ENCODE results near the gene BCKDK. TPM values are rescaled to one million over a fixed set of nuclear protein-coding genes. Genes with fewer than 3 reads are reported as not detected.
"Not testable (repeated sequence)": the region's sequence is repeated elsewhere in the genome, so short reads cannot be mapped to it uniquely, and the experiment has no call there.

The BCKDK gene
- total RNA-seq, 1 experiment from 2014 or later: 56.3 TPM

DNA sequence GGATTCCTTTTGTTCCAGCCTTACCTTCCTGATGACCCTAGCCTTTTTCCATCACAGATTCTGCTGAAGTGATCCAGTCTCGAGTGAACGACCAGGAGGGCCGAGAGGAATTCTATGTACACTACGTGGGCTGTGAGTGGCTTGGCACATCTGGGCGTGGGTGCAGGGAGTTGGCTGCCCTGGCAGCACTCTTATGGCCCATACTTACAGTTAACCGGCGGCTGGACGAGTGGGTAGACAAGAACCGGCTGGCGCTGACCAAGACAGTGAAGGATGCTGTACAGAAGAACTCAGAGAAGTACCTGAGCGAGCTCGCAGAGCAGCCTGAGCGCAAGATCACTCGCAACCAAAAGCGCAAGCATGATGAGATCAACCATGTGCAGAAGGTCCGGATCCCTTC lies 11.9 kb downstream of the BCKDK start:
- DNase-seq (ENCODE audit: low spot score): no peak

DNA sequence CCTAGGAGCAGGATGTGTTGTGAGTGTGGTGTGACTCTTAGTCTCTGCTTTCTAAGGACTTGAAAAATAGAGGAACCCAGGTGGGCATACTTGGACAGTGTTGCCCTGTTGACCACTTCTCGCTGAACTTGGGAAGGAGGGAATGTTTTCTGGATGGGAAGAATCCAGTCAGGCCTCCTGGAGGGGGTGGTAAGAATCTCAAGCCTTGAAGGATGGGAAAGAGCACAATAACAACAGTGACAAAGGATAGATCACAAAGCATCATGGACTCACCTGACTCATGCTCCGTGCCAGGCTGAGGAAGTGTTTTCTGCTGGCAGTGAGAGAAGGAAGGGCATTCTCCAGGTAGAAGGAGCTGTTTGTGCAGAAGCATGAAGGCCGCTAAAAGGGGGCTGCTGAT lies 17.7 kb downstream of the BCKDK start:
- DNase-seq (ENCODE audit: low spot score): no peak

DNA sequence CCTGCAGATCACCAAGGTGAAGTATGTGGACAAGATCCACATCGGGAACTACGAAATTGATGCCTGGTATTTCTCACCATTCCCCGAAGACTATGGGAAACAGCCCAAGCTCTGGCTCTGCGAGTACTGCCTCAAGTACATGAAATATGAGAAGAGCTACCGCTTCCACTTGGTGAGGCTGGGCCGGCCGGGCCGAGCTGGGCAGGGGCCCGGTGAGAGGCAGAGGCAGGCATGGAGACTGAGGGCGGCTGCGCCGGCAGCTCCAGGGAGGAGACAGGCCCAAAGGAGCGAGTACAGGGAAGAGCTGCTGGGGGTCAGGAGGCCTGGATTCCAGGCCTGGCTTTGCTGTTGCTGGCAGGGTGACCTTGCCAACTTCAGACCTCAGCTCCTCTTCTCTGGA lies 19.0 kb downstream of the BCKDK start:
- no peak for DNase-seq (ENCODE audit: low spot score)

DNA sequence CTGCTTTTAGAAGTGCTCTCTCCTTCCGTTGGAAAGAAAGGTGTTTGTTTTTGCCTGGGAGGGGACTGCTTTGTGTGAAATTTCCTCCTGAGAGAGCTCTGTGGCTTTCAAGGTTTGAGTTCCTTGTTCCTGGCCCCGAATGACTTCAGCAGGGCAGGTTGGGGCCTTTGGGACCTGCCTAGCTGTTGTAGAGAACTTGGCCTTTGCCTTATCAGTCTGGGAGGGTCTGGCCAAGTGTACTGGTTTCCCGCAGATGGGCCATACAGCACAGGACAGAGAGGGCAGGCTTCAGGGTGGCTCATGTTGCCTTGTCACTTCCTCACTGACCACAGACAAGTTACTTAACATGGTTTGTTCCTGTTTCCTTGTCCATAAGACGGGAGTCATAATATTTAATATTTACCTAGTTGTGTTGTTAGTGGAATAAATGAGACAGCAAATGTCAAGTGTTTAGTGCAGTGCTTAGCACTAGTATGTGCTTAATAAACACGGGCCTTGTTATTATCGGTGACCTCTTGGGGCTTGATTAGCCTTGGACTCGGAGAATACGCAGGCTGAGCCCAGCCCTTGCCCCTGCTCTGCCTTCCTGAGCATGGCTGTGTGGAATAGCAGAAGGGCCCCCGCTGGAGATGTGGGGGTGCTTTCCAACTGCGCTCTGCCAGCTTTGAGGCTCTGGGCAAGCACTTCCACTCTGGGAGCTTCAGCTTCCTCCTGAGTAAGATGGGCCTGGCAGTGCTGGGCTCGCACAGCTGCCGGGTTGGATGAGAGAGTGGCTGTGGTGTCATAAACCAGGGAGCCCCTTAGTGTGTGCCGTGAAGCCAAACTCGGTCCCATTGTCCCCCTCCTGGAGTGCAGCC lies 20.8 kb downstream of the BCKDK start:
- DNase-seq (ENCODE audit: low spot score): peak; percentile 69

DNA sequence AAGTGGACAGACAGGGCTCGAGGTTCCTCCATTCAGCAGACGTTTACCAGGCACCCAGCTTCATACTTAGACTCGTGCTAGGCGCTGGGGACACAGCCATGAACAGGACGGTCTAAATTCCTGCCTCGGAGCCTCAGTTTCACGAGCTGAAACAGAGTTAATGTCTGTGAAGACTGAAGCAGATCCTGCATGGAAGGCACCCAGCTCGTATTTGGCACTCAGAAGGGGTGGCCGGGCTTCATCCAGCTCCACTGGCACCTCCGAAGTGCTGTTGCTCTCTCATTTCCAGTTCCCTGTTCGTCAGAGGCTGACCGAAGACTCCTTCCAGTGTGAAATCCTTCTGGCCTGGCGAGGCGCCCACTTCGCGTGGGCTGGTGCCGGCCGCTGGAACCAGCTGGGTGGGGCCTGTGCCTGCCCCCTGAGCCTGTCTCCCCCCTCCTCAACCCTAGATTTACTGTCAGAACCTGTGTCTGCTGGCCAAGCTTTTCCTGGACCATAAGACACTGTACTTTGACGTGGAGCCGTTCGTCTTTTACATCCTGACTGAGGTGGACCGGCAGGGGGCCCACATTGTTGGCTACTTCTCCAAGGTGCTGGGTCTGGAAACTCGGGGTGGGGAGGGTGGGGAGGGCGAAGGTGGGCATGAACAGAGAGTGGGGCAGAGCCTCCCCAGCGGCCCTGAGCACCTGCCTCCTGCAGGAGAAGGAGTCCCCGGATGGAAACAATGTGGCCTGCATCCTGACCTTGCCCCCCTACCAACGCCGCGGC lies 21.6 kb downstream of the BCKDK start:
- DNase-seq (ENCODE audit: low spot score): peak; percentile 26

DNA sequence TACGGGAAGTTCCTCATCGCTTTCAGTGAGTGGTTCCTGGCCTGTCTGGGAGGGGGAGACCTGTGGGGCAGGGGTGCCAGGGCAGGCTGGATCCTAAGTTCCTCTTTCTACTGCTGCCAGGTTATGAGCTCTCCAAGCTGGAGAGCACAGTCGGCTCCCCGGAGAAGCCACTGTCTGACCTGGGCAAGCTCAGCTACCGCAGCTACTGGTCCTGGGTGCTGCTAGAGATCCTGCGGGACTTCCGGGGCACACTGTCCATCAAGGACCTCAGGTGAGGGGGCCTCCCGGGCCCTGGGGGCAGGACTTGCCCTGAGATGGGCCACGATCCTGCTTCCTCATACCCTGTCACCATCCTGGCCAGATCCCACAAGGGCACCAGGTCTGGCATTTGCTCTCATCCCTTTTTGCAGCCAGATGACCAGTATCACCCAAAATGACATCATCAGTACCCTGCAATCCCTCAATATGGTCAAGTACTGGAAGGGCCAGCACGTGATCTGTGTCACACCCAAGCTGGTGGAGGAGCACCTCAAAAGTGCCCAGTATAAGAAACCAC lies 22.2 kb downstream of the BCKDK start:
- DNase-seq (ENCODE audit: low spot score): no peak

DNA sequence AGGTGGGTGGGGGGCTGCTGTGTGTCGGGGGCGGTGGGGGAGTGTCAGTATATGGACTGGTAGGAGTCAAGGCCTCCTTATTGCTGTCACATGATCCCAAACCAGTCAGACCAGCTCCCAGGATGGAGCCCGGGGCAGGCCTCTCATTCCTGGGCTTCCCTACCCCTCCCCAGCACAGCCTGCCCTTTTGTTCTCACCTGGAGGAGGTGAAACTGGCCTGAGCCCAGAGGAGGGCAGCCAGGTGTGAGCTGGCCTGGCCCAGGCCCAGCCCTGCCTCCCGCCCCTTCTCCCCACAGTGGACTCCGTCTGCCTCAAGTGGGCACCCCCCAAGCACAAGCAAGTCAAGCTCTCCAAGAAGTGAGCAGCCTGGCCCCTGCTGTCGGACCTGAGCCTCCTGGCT lies 22.7 kb downstream of the BCKDK start:
- peak; percentile 95 for DNase-seq (ENCODE audit: low spot score)

DNA sequence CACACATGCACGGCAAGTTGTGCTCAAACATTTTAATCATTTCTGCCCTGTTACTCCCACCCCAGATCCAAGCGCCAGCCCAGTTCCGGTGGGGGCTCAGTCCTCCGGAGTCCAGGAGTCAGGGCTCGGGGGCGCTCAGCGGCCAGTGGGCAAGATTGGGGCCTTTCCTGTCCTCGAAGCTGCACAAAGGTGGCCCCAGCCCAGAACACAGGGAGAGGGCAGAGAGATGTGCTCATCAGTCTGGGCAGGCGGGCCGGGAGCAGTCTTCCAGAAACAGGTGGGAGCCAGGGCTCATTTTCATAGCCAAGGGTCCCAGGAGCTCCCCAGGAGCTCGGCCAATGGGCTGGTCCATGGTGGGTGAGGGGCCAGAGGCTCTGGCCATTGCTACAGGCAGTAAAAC lies 23.2 kb downstream of the BCKDK start:
- no peak for DNase-seq (ENCODE audit: low spot score)

DNA sequence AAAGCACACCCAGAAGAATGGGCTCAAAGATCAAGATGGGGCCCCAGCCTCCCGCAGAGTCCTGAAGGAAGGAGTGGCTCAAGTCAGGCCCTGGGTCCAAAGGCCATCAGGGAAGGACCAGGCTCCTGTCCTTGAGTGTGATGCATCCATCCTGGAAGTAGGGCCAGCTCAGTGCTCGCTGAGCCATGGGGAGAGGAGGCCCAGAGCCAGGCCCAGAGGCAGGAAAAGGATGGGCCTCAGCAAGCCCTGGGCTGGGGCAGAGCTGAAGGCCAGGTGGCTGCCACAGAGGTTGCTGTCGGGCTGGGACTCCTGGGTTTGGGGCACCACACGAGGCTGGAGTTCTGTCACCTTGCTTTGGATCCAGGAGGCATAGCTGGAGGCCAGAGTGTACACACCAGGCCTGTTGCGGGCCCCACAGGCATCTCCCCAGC lies 23.7 kb downstream of the BCKDK start:
- DNase-seq (ENCODE audit: low spot score): no peak

DNA sequence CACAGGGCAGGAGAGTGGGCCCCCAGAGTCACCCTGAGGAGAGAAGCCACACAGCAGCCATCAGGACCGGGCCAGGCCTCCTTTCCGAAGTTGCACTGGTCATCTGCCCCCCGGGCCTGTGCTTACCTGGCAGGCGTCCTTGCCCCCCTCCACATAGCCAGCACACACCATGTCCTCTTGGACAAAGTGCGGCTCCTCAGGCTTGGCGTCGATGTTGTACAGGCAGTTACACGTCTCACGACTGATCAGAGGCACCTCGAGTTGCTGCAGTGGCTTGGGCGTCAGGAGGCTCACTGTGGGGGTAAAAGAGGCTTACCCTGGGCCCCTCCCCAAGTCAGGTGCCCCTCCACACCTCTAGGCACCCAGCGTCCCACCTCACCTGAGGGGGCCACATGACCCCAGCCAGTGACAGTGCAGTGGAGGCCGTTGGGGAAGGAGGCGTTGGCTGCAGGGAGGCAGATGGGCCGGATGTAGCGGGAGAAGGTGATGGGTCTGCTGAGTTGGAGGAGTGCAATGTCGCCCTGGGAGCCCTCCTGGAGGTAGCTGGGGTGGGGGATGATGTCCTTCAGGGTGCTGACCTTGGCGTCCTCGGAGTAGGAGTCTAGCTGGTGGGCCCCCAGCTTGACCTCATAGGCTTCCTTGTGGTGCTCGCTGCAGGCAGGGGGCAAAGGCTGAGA lies 24.3 kb downstream of the BCKDK start:
- DNase-seq (ENCODE audit: low spot score): no peak

DNA sequence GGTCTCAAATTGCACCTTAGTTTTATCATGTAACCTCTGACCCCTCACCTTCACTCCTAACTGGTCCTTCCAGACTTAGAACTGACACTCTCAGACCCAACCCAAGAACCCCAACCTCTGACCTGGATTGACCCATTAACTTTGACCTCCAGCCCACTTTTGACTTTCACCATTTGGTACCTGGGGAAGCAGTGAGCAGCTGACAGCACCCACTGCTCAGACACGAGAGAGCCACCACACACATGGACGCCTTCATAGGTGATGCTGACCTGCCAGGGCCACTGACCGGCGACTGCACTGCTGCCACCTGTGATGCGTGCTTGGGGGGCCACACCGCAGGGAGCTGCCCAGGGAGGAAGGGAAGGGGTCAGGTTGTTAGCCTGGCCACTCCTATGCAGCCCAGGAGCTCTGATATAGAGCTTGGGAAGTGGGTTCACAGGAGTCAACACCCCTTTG lies 24.9 kb downstream of the BCKDK start:
- DNase-seq (ENCODE audit: low spot score): no peak

DNA sequence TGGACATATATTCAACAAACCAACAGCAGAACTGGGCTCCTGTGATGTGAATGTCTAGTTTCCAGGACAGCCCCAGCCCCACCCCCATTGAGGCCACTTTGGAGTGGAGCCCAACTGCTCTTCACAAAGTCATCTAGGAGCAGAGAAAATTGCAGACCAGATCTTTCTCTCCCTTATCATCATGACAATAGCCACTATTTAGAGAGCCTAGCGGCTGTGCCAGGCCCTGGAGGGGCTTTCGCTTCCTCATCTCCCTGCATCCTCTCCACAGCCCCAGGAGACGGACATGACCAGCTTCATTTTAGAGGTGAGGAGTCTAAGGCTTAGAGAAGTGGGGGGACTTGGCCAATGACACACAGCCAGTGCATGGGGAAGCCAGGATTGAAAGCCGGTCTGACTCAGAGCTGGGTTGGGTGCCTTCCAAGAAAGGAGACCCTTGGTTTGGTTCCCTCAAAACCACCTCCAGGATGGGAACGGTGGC lies 25.9 kb downstream of the BCKDK start:
- peak; percentile 22 for DNase-seq (ENCODE audit: low spot score)

DNA sequence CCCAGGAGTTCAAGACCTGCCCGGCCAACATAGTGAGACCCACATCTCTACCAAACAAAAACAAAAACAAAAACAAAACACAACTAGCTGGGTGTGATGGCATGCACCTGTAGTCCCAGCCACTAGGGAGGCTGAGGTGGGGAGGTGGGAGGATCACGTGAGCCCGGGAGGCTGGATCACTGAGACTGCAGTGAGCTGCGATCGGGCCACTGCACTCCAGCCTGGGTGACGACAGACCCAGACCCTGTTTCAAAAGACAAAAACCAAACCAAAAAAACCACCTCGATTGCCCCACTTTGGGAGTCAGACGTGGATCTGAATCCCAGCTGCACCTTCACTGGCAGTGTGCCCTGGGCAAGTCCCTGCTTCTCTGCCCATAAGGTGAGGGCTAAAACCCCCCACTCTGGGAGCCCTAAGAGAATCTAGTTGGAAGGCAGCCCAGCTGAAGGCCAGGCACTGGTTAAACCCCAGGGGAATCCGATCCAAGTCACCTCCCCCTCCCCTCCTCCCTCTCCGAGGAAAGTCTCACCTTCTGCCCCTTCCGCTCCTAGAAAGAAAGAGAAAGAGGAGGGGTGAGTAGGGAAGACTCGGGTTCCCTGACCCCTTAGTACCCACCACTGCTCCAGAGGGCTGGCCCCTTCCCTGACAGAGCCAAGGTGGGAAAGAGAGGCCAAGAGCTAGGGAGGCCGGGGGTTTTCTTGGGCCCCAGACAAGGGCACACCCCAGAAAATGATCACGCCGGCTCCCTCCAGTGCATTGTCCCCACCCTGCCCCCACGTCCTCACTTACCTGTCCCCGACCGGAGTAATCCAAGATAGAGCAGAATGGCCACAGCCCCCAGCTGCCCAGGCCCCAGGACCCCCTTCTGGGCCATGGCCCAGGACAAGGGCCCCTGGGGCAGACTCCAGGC lies 26.7 kb downstream of the BCKDK start:
- DNase-seq (ENCODE audit: low spot score): peak; percentile 60

DNA sequence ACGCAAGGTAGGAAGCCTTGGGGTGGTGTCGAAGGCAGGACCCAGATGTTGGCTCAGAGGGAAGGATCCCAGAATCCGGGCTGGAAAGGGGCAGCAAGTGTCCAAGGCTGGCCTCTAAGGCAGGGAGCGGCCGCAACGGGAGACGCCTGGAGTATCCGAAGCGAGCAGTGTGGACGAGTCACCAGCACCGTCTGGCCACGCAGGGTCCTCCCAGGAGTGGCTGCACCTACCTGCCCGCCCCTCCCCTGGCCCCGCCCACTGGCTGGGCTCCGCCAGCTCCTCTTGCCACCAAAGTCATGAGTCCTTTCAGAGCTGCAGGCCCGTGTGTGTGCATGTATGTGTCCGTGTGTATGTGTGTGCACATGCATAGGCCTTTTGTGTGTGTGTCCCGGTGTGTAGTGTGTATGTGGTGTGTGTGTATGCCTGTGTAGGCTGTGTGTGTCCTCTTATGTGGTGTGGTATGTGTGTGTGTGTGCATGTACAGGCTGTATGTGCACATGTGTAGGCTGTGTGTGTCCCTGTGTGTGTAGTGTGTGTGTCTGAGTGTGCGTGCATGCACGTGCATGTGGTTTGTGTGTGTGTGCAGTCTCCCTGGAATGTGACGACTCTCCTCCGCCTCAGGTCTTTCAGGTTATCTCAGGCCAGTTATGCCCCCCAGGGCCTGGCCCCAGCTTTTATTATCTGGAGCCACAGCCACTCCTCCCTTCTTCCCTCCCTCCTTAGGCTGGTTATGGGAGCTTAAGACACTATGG lies 27.5 kb downstream of the BCKDK start, which contains the start of gene PRSS8:
Gene PRSS8, minus strand, starts transcription at position 193 of the 752 bp plus-strand sequence. CDS start 229 bp downstream, outside the sequence.
- DNase-seq (ENCODE audit: low spot score): peak; percentile 79

DNA sequence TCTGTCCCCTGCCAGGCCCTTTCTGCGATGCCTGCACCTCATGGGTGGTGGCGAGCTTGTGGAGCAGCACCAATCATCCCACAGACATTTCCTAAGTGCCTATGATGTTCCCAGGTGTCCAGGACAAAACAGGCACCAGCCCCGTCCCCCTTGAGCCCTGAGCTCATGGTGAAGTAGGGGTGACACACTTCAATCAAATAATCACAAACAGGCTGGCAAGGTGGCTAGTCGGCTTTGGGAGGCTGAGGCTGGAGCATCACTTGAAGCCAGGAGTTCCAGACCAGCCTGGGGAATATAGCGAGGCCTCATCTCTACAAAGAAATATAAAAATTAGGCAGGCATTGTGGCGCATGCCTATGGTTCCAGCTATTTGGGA lies 28.1 kb downstream of the BCKDK start:
- DNase-seq (ENCODE audit: low spot score): no peak

DNA sequence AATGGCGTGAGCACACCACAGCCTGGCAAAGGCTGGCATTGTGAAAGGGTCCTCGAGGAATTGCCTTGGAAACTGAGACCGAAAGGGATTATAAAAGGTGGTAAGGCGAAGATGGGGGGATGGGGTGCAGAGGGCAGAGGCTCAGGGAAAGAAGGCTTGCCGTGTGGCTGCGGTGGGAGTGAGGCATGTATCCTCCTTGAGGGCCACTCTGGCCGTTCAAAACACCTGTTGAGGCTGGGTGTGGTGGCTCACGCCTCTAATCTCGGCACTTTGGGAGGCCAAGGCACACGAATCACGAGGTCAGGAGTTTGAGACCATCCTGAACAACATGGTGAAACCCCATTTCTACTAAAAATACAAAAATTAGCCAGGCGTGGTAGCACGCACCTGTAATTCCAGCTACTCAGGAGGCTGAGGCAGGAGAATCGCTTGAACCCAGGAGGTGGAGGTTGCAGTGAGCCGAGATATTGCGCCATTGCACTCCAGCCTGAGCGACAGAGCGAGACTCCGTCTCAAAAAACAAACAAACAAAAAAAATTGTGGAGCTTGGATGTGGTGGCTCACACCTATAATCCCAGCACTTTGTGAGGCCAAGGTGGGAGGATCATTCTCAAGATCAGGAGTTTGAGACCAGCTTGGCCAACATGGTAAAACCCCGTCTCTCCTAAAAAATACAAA lies 28.8 kb downstream of the BCKDK start:
- not testable (repeated sequence) for DNase-seq (ENCODE audit: low spot score)

DNA sequence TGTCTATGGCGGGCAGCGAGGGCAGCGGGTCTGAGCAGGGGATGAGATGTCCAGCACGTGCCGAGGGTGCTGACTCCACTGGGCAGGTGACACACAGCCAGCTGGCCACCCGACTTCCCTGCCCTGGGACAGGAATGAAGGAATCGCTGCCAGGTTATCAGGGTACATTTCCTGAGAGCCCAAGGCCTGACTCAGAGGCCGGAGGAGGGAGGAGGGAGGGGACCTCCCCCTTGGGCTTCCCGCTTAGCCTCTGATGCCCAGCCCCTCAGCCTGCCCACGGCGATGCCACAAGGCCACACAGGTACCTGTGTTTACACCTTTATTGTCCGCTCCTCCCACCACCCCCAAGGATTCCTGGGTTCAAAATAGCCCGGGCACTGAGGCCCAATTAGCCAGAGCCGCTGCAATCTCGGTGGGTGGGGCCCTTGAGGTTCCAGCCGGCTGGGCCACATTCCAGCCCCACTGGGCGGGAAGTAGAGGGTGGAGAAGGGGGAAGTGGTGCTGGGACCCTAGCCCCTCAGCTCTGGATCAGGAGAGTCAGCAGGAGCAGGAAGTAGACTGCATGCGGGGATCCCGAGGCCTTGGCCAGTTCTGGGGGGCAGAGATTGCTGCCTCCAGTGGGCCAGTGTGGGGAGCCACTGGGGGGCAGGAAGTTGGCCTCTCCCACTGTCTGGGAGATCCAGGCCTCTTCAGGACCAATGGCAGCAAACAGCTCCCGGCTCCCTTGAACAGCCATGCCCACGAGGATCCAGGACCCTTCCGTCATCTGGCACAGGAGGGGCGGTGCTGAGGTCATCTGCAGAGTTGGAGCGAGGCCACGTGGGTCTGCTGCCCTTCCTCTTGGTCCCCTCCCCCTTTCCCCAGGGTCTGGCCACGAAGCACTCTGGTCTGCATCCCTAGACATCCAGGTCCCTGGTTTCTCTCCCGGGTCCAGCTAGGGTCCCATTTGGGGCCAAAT lies 30.7 kb downstream of the BCKDK start:
- DNase-seq (ENCODE audit: low spot score): peak; percentile 93

DNA sequence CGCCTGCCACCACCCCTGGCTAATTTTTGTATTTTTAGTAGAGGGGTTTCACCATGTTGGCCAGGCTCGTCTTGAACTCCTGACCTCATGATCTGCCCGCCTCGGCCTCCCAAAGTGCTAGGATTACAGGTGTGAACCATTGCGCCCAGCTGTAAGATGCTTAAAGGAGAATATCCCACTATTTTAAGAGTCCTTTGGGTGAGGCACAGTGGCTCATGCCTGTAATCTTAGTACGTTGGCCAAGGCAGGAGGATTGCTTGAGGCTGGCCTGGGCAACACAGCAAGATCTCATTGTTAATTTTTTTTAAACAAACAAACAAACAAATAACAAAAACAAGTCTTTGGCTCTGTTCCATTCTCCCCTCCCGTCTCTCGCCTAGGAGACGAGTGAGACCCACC lies 32.9 kb downstream of the BCKDK start:
- not testable (repeated sequence) for DNase-seq (ENCODE audit: low spot score)

Measured in HT-29 (cell line).